NCI-H2029 (cell line): ENCODE data around the gene CDH23.

ENCODE experiments used
- DNase-seq: peaks from one replicate; lab custom pipeline; 2025; lab: John Stamatoyannopoulos, UW

Gene CDH23

GRCh38 chr10:71779641-71780040, 382.9 kb downstream of the CDH23 start:
- no peak for DNase-seq

- no peak for DNase-seq
Measured at GRCh38 chr10:71780156-71780555, 383.4 kb downstream of the CDH23 start.

GRCh38 chr10:71780719-71781118, 384.0 kb downstream of the CDH23 start:
- no peak for DNase-seq

- DNase-seq, result no peak
Measured at GRCh38 chr10:71782221-71782916, 385.6 kb downstream of the CDH23 start.

GRCh38 chr10:71782917-71783490, 386.3 kb downstream of the CDH23 start:
- no peak for DNase-seq

GRCh38 chr10:71783917-71784678, 387.4 kb downstream of the CDH23 start:
- DNase-seq, result no peak

GRCh38 chr10:71784679-71785272, 388.1 kb downstream of the CDH23 start:
- DNase-seq, result no peak

- DNase-seq, result no peak
Measured at GRCh38 chr10:71788954-71789353, 392.2 kb downstream of the CDH23 start.

- no peak for DNase-seq
Measured at GRCh38 chr10:71789871-71790270, 393.2 kb downstream of the CDH23 start.

- no peak for DNase-seq
Measured at GRCh38 chr10:71790749-71791440, 394.2 kb downstream of the CDH23 start.

GRCh38 chr10:71795248-71795647, 398.5 kb downstream of the CDH23 start:
- DNase-seq, result no peak

GRCh38 chr10:71796749-71797405, 400.2 kb downstream of the CDH23 start:
- DNase-seq, result no peak

- DNase-seq, result no peak
Measured at GRCh38 chr10:71797533-71798307, 401.0 kb downstream of the CDH23 start.

GRCh38 chr10:71798308-71798624, 401.5 kb downstream of the CDH23 start:
- no peak for DNase-seq

GRCh38 chr10:71799112-71799511, 402.4 kb downstream of the CDH23 start:
- DNase-seq, result no peak

GRCh38 chr10:71799608-71800453, 403.1 kb downstream of the CDH23 start:
- no peak for DNase-seq

GRCh38 chr10:71801361-71801760, 404.6 kb downstream of the CDH23 start:
- DNase-seq, result no peak

- DNase-seq, result no peak
Measured at GRCh38 chr10:71802235-71802634, 405.5 kb downstream of the CDH23 start.

- DNase-seq, result no peak
Measured at GRCh38 chr10:71802715-71803488, 406.2 kb downstream of the CDH23 start.
